GM12878 (cell line): ENCODE data around the gene ACOT13. TPM values are rescaled to one million over a fixed set of nuclear protein-coding genes. Genes with fewer than 3 reads are reported as not detected.

Experiments used
- ATAC-seq: fragments of 200-7000 bp; cut with Tn5 transposase; 3 replicates; pipeline ENCODE4 v1.9.1; 2020; ENCODE audit warnings: mild to moderate bottlenecking, moderate library complexity
- BruUV-seq: library from RNA; stranded (reverse); fragments of 400-500 nt; replicated peaks from 2 replicates; lab custom pipeline; 2021; lab: Mats Ljungman, UMichigan
- CTCF ChIA-PET: fragments of 300-600 bp; sonication (Branson Sonifier 250); formaldehyde crosslinking; extraction: SDS; loops from one replicate; lab custom pipeline; 2021; ENCODE audit warnings: inconsistent platforms; lab: Yijun Ruan, JAX
- POLR2A ChIA-PET: fragments of 350-600 bp; formaldehyde crosslinking; extraction: SDS; loops from one replicate; lab custom pipeline; 2021; ENCODE audit warnings: inconsistent platforms; lab: Charles Lee
- RAD21 ChIA-PET: fragments of 300-600 bp; sonication (Branson Sonifier 250); formaldehyde crosslinking; loops from one replicate; lab custom pipeline; 2023; ENCODE audit warnings: antibody characterized with exemption; ENCODE audit not compliant: unreplicated experiment; lab: Charles Lee
- SMC1A ChIA-PET: fragments of 300-600 bp; sonication (Branson Sonifier 250); formaldehyde crosslinking; loops from one replicate; lab custom pipeline; 2023; ENCODE audit not compliant: unreplicated experiment, uncharacterized antibody; lab: Charles Lee
- DNase-seq: peaks from one replicate; pipeline ENCODE4 v3.0.0-alpha.2; 2011; ENCODE audit warnings: low read depth, low spot score
- FAIRE-seq: peaks from 3 replicates; lab custom pipeline; 2011; peaks lifted over from hg19 to GRCh38; lab: Jason Lieb, UNC
- H2AFZ ChIP-seq: 2 replicates; pipeline ENCODE4 v1.6.0; 2011; ENCODE audit warnings: low read depth, low read length, control low read depth; ENCODE audit not compliant: control insufficient read depth
- H3K27ac ChIP-seq: 2 replicates; pipeline ENCODE4 v1.5.1; 2011; ENCODE audit warnings: control low read depth; ENCODE audit not compliant: control insufficient read depth, insufficient read depth
- H3K27me3 ChIP-seq, 2 experiments: replicated peaks in 1 of 2; 2 replicates each; pipeline versions ENCODE4 v1.6.0 to v1.6.1; 2011; ENCODE audit warnings: low read length in 1 of 2; ENCODE audit not compliant: control insufficient read depth in 2 of 2, insufficient read depth in 2 of 2
- H3K36me3 ChIP-seq, 2 experiments: 2 replicates each; pipeline ENCODE4 v1.5.1; 2011; ENCODE audit warnings: low read length in 1 of 2; ENCODE audit not compliant: control insufficient read depth in 2 of 2, insufficient read depth in 2 of 2
- H3K4me1 ChIP-seq: 2 replicates; pipeline ENCODE4 v1.6.1; 2011; ENCODE audit warnings: mild to moderate bottlenecking, low read length, moderate library complexity, mixed read lengths; ENCODE audit not compliant: control insufficient read depth, insufficient read depth
- H3K4me2 ChIP-seq: 2 replicates; pipeline ENCODE4 v1.6.0; 2011; ENCODE audit warnings: control low read depth; ENCODE audit not compliant: control insufficient read depth, insufficient read depth
- H3K4me3 ChIP-seq: fragments of 200-600 bp; sonication (generic); 2 replicates; pipeline ENCODE4 v1.5.1; 2016
- H3K79me2 ChIP-seq: 2 replicates; pipeline ENCODE4 v1.6.0; 2011; ENCODE audit warnings: low read length; ENCODE audit not compliant: control insufficient read depth, insufficient read depth
- H3K9ac ChIP-seq: 2 replicates; pipeline ENCODE4 v1.8.0; 2011; ENCODE audit warnings: low read length, control low read depth, mixed read lengths; ENCODE audit not compliant: control insufficient read depth, insufficient read depth
- H3K9me3 ChIP-seq: replicated peaks from 3 replicates; pipeline ENCODE4 v1.5.1; 2011; ENCODE audit warnings: mild to moderate bottlenecking, low read length; ENCODE audit not compliant: control insufficient read depth, insufficient read depth
- H4K20me1 ChIP-seq: 2 replicates; pipeline ENCODE4 v1.6.0; 2011; ENCODE audit not compliant: control insufficient read depth, insufficient read depth
- CBFB ChIP-seq: IDR thresholded peaks from 2 replicates; pipeline ENCODE4 v1.6.1; 2016; ENCODE audit warnings: antibody characterized with exemption, low read depth
- CTCF ChIP-seq, 3 experiments: IDR thresholded peaks in 2 of 3; conservative IDR thresholded peaks in 1 of 3; 2 replicates each; pipeline ENCODE4 v1.5.1; 2011; ENCODE audit warnings: low read depth in 3 of 3, low read length in 3 of 3, mild to moderate bottlenecking in 3 of 3, control low read depth in 2 of 3, moderate library complexity in 2 of 3, inconsistent platforms in 1 of 3, mixed read lengths in 1 of 3; ENCODE audit not compliant: control insufficient read depth in 2 of 3, insufficient read depth in 1 of 3; ENCODE audit errors: extremely low read depth in 1 of 3
- DPF2 ChIP-seq: fragments of 450-650 bp; IDR thresholded peaks from 2 replicates; pipeline ENCODE4 v1.6.1; 2017; ENCODE audit warnings: mild to moderate bottlenecking
- E2F8 ChIP-seq: fragments of 450-650 bp; IDR thresholded peaks from 2 replicates; pipeline ENCODE4 v1.6.1; 2018; ENCODE audit warnings: mild to moderate bottlenecking, low read depth, moderate library complexity; ENCODE audit not compliant: partially characterized antibody
- FOXM1 ChIP-seq: IDR thresholded peaks from 2 replicates; pipeline ENCODE4 v1.6.1; 2012; ENCODE audit warnings: low read depth, mild to moderate bottlenecking, inconsistent platforms, low read length, moderate library complexity
- MEF2B ChIP-seq: fragments of 450-650 bp; IDR thresholded peaks from 2 replicates; pipeline ENCODE4 v1.6.1; 2018; ENCODE audit warnings: mild to moderate bottlenecking, moderate library complexity; ENCODE audit not compliant: partially characterized antibody, poor library complexity, severe bottlenecking
- NR2C1 ChIP-seq: fragments of 450-650 bp; IDR thresholded peaks from 2 replicates; pipeline ENCODE4 v1.6.1; 2017; ENCODE audit warnings: antibody characterized with exemption, mild to moderate bottlenecking, moderate library complexity
- PAX5 ChIP-seq: IDR thresholded peaks from 2 replicates; pipeline ENCODE4 v1.6.1; 2011; ENCODE audit warnings: low read depth, low read length, borderline replicate concordance
- SKIL ChIP-seq: fragments of 450-650 bp; IDR thresholded peaks from 2 replicates; pipeline ENCODE4 v1.6.1; 2017; ENCODE audit warnings: mild to moderate bottlenecking, low read depth, inconsistent platforms; ENCODE audit not compliant: poor library complexity, severe bottlenecking
- SREBF2 ChIP-seq: IDR thresholded peaks from 2 replicates; pipeline ENCODE4 v1.6.1; 2012; ENCODE audit warnings: mild to moderate bottlenecking, low read length
- TCF12 ChIP-seq: IDR thresholded peaks from 2 replicates; pipeline ENCODE4 v1.6.1; 2011; ENCODE audit warnings: low read depth, mild to moderate bottlenecking, low read length
- ZNF592 ChIP-seq: fragments of 450-650 bp; IDR thresholded peaks from 2 replicates; pipeline ENCODE4 v1.6.1; 2017; ENCODE audit warnings: mild to moderate bottlenecking, moderate library complexity
- WGBS: methylation state at CpG from one replicate; pipeline ENCODE4 v1.1.6; 2016; ENCODE audit warnings: low lambda C conversion rate; ENCODE audit not compliant: insufficient replicate concordance, insufficient coverage; ENCODE audit errors: missing lambda C conversion rate; 5-methylcytosine and 5-hydroxymethylcytosine counted together
- in situ Hi-C: fragments of 300-500 bp; cut with MboI; formaldehyde crosslinking; loops from 9 replicates; pipeline ENCODE4 v1.14.3; 2018; ENCODE audit warnings: mixed read lengths
- intact Hi-C: fragments of 100-400 bp; cut with micrococcal nuclease; formaldehyde crosslinking; loops from one replicate; pipeline ENCODE4 v1.14.2; 2022; ENCODE audit not compliant: unreplicated experiment
- polyA plus RNA-seq, 11 experiments: library from polyadenylated mRNA; depleted of rRNA in 4 of 11; unstranded in 6 of 11; stranded (reverse) in 5 of 11; fragments of >200 nt; fragmentation: Nextera tagmentation in 4 of 11; fragmentation: Illumina TruSeq in 1 of 11; extraction: Ambion mirVana in 4 of 11; extraction: Trizol in 1 of 11; gene quantifications; 1 replicate in 1 of 11; 2 replicates in 10 of 11; pipeline versions ENCODE4 v1.2.1 to v1.2.3, GENCODE V29; 2011 to 2016; ENCODE audit warnings: inconsistent platforms in 2 of 11, missing spikeins in 2 of 11, low read depth in 1 of 11
- total RNA-seq, 4 experiments: library from RNA; depleted of rRNA in 3 of 4; stranded (reverse); fragments of >200 nt in 3 of 4; fragmentation: Illumina TruSeq in 1 of 4; extraction: Trizol in 1 of 4; gene quantifications; 2 replicates each; pipeline versions ENCODE4 v1.2.1 to v1.2.3, GENCODE V29; 2013 to 2021

Gene ACOT13
- total and polyA plus RNA-seq, 10 of the 15 experiments (the other 5 are each of a cell fraction or from before 2014, with no cell fraction given), result 6.0 to 60.6 (median 36.6) TPM

GRCh38 chr6:24648276-24648675 is 18.6 kb upstream of the ACOT13 start (continued):
- no peak for TF ChIP-seq DPF2
- no peak for TF ChIP-seq NR2C1
- TF ChIP-seq E2F8, result no peak
- no peak for TF ChIP-seq SREBF2
- no peak for TF ChIP-seq FOXM1

GRCh38 chr6:24649691-24650090 is 17.2 kb upstream of the ACOT13 start:
- no peaks in the 10 kb centered on the region for H4K20me1 ChIP-seq
- CTCF ChIA-PET, result interaction anchor here (0.6 kb wide), 1 partner anchor 156 kb away, joined by 3 read pairs; no protein-coding TSS in a partner anchor
- no peak for FAIRE-seq
- 2% methylated on average over 2 of the region's 2 CpGs for WGBS
- no peak overlapping the region for H3K27ac ChIP-seq
- H3K9me3 ChIP-seq, result no peaks in the 10 kb centered on the region
- no peak overlapping the region for H3K4me2 ChIP-seq
- in situ Hi-C loops (no loop called here), intact Hi-C loops (no loop called here)
- H3K4me3 ChIP-seq, result no peak overlapping the region
- no peak for ATAC-seq
- H3K4me1 ChIP-seq, result peaks cover 6% of the 10 kb centered on the region
- no peak overlapping the region for H2AFZ ChIP-seq
- POLR2A ChIA-PET, result no interaction called here
- DNase-seq, result no peak
- H3K79me2 ChIP-seq, result no peaks in the 10 kb centered on the region
- H3K27me3 ChIP-seq, result no peaks in the 10 kb centered on the region
- H3K9ac ChIP-seq, result no peak overlapping the region
- RAD21 ChIA-PET, result no interaction called here
- SMC1A ChIA-PET, result interaction anchor here (0.8 kb wide), 1 partner anchor 135 kb away, joined by 4 read pairs; no protein-coding TSS in a partner anchor
- peaks cover 2 to 10% of the 10 kb centered on the region in 2 experiments; a peak in 3 of 4 replicates for H3K36me3 ChIP-seq
- no TSS peak for BruUV-seq
- TF ChIP-seq MEF2B (no peak), SKIL (no peak), PAX5 (no peak), CTCF (IDR thresholded peaks at IDR 0.05 in 2 of 3, conservative IDR thresholded peaks at IDR 0.05 in 1 of 3; ENCODE audit: control insufficient read depth in 2 of 3, extremely low read depth in 1 of 3, insufficient read depth in 1 of 3, low read depth in 3 of 3, low read length in 3 of 3) (no peak), CBFB (no peak), TCF12 (no peak), ZNF592 (no peak)
